ENCODE measurements around the gene ACVRL1. TPM values are rescaled to one million over a fixed set of nuclear protein-coding genes. Genes with fewer than 3 reads are reported as not detected.
A peak's percentile ranks its signal among the peaks of the same experiment; 100 is the strongest.

Gene ACVRL1
- total RNA-seq, 2 donors from 2014 or later, result 31.1 to 34.8 TPM

- intact Hi-C loops (cut with DNase I), result no loop called here
- H3K27ac ChIP-seq, result peak overlapping the region; percentile 69 to 72
- DNase-seq (ENCODE audit: low spot score), result no peak
- H3K36me3 ChIP-seq, result no peaks in the 10 kb centered on the region
- H3K9me3 ChIP-seq, result no peaks in the 10 kb centered on the region
- WGBS, result 93% methylated on average over 4 of the region's 4 CpGs
- H3K4me1 ChIP-seq (replicated peaks), result peaks cover 18% of the 10 kb centered on the region
- H3K27me3 ChIP-seq (replicated peaks; ENCODE audit: insufficient read depth), result no peaks in the 10 kb centered on the region
- TF ChIP-seq POLR2A (IDR thresholded peaks at IDR 0.05) (no peak), POLR2AphosphoS5 (IDR thresholded peaks at IDR 0.05) (no peak), CTCF (IDR thresholded peaks at IDR 0.05) (no peak)
- no peak overlapping the region for H3K4me3 ChIP-seq
Measured at GRCh38 chr12:51959921-51960320, 52.6 kb downstream of the ACVRL1 start.

- DNase-seq (ENCODE audit: low spot score), result no peak
- Histone ChIP-seq H3K27me3 (replicated peaks; ENCODE audit: insufficient read depth) (no peaks in the 10 kb centered on the region), H3K36me3 (no peaks in the 10 kb centered on the region), H3K4me1 (replicated peaks) (peaks cover 13% of the 10 kb centered on the region), H3K27ac (peak overlapping the region; percentile 69 to 72), H3K4me3 (no peak overlapping the region), H3K9me3 (no peaks in the 10 kb centered on the region)
- WGBS, result 96% methylated on average over 1 of the region's 1 CpG
- intact Hi-C loops (cut with DNase I), result no loop called here
- TF ChIP-seq POLR2AphosphoS5 (IDR thresholded peaks at IDR 0.05), result no peak
- TF ChIP-seq POLR2A (IDR thresholded peaks at IDR 0.05), result no peak
- TF ChIP-seq CTCF (IDR thresholded peaks at IDR 0.05), result no peak
Measured at GRCh38 chr12:51960488-51960887, 53.2 kb downstream of the ACVRL1 start.

- Histone ChIP-seq H3K4me1 (replicated peaks) (peaks cover 9% of the 10 kb centered on the region), H3K27ac (peak overlapping the region; percentile 69 to 72), H3K4me3 (no peak overlapping the region), H3K36me3 (no peaks in the 10 kb centered on the region), H3K27me3 (replicated peaks; ENCODE audit: insufficient read depth) (no peaks in the 10 kb centered on the region), H3K9me3 (no peaks in the 10 kb centered on the region)
- no peak for TF ChIP-seq POLR2A (IDR thresholded peaks at IDR 0.05)
- DNase-seq (ENCODE audit: low spot score), result no peak
- WGBS, result 83% methylated on average over 3 of the region's 6 CpGs
- intact Hi-C loops (cut with DNase I), result no loop called here
Measured at GRCh38 chr12:51960890-51961289, 53.6 kb downstream of the ACVRL1 start.

- Histone ChIP-seq H3K9me3 (no peaks in the 10 kb centered on the region), H3K4me3 (no peak overlapping the region), H3K27me3 (replicated peaks; ENCODE audit: insufficient read depth) (no peaks in the 10 kb centered on the region), H3K36me3 (no peaks in the 10 kb centered on the region), H3K27ac (peak overlapping the region; percentile 69 to 72), H3K4me1 (replicated peaks) (peaks cover 6% of the 10 kb centered on the region)
- DNase-seq (ENCODE audit: low spot score), result no peak
- intact Hi-C loops (cut with DNase I), result no loop called here
- TF ChIP-seq POLR2A (IDR thresholded peaks at IDR 0.05) (no peak), POLR2AphosphoS5 (IDR thresholded peaks at IDR 0.05) (peak; percentile 72)
- WGBS, result 5% methylated on average over 1 of the region's 1 CpG
Measured at GRCh38 chr12:51961834-51962233, 54.5 kb downstream of the ACVRL1 start.

- H3K4me1 ChIP-seq (replicated peaks), result peaks cover 6% of the 10 kb centered on the region
- H3K9me3 ChIP-seq, result no peaks in the 10 kb centered on the region
- DNase-seq (ENCODE audit: low spot score), result no peak
- no peak overlapping the region for H3K4me3 ChIP-seq
- TF ChIP-seq CTCF (IDR thresholded peaks at IDR 0.05), result no peak
- intact Hi-C loops (cut with DNase I), result no loop called here
- WGBS, result 51% methylated on average over 3 of the region's 3 CpGs
- no peaks in the 10 kb centered on the region for H3K27me3 ChIP-seq (replicated peaks; ENCODE audit: insufficient read depth)
- no peaks in the 10 kb centered on the region for H3K36me3 ChIP-seq
- peak overlapping the region; percentile 69 to 72 for H3K27ac ChIP-seq
Measured at GRCh38 chr12:51962737-51963136, 55.4 kb downstream of the ACVRL1 start.

- H3K36me3 ChIP-seq, result no peaks in the 10 kb centered on the region
- peaks cover 6% of the 10 kb centered on the region for H3K4me1 ChIP-seq (replicated peaks)
- intact Hi-C loops (cut with DNase I), result no loop called here
- no peak for DNase-seq (ENCODE audit: low spot score)
- no peaks in the 10 kb centered on the region for H3K9me3 ChIP-seq
- 98% methylated on average over 4 of the region's 4 CpGs for WGBS
- peak overlapping the region in 1 of 2 donors; percentile 72 for H3K27ac ChIP-seq
- TF ChIP-seq POLR2AphosphoS5 (IDR thresholded peaks at IDR 0.05) (no peak), POLR2A (IDR thresholded peaks at IDR 0.05) (no peak), CTCF (IDR thresholded peaks at IDR 0.05) (no peak)
- no peak overlapping the region for H3K4me3 ChIP-seq
- no peaks in the 10 kb centered on the region for H3K27me3 ChIP-seq (replicated peaks; ENCODE audit: insufficient read depth)
Measured at GRCh38 chr12:51963477-51963876, 56.2 kb downstream of the ACVRL1 start.
